ENCODE results near the gene RHAG. TPM values are rescaled to one million over a fixed set of nuclear protein-coding genes. Genes with fewer than 3 reads are reported as not detected.
"Not testable (repeated sequence)": the region's sequence is repeated elsewhere in the genome, so short reads cannot be mapped to it uniquely, and the experiment has no call there.

Gene RHAG
- total RNA-seq, 4 donors from 2014 or later = 0.25 to 0.94 (median 0.27) TPM; not detected in 1

DNA sequence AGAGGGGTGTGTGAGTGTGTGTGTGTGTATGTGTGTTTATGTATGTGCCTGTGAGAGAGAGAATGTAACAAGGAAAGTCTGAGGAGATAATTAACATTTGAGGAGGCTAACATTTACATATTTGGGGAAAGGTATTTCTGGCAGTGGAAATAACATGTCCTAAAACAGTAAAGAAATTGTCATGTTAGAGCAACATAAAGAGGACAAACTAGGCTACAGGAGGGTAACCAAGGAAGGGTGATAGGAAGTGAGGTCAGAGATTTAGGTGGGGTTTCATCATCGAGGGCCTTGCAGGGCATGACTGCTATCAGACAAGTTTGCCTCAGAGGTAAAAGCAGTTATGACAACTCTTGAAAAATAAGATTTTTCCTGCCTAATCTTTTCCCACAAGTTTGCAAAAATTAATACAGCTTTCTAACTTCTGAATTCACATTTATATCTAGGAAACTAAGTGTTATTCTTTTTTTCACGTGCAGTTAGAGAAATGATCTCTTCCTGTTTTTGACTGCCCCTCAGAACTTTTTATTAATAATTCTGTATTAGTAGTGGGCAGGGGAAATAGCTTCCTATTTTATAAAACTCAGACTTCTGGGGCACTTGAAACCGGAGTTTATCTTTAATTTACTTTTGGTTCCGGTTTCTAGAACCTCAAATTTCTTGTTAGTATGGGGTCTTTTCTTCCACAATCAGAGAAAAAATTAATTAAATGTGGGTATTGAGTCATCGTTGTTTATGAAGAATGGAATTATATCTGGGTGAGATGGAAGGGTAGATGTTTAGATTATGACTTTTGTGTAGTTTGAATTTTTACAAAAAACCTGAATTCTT, 30.5 kb upstream of the RHAG start:
- Histone ChIP-seq H3K4me3 (no peak overlapping the region), H3K9me3 (no peaks in the 10 kb centered on the region), H3K27me3 (no peaks in the 10 kb centered on the region), H3K4me1 (no peaks in the 10 kb centered on the region), H3K27ac (no peak overlapping the region), H3K36me3 (no peaks in the 10 kb centered on the region)
- 61 to 69% methylated on average over 5 of the region's 5 CpGs for WGBS, 2 donors (ENCODE audit: low coverage in 1 of 2)
- ATAC-seq = no peak
- no peak for TF ChIP-seq POLR2A (IDR thresholded peaks at IDR 0.05)
- no peak for TF ChIP-seq POLR2AphosphoS5 (IDR thresholded peaks at IDR 0.05)
- no peak for TF ChIP-seq EP300 (IDR thresholded peaks at IDR 0.05)
- no peak for TF ChIP-seq CTCF (IDR thresholded peaks at IDR 0.05)

DNA sequence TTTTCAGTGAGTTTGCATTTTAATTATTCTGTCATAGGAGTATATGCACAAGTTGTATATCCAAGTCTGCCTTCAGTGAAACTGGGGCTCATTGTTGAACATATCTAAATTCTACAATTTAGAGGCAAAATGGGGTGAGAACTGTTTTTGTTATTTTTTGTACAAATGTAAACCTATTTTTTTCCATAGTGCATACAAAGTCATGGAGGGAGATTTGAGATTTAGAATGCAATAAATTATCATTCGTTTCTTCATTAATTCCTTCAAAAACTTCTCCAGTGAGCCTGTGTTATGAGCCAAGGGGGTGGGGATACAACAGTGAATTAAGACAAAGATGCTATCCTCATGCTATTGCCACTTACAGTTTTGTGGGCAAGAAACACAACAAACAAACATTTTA, 29.8 kb upstream of the RHAG start:
- WGBS, 2 donors (ENCODE audit: low coverage in 1 of 2) = 43 to 53% methylated on average over 1 of the region's 1 CpG
- no peaks in the 10 kb centered on the region for H3K9me3 ChIP-seq
- no peak overlapping the region for H3K4me3 ChIP-seq
- H3K4me1 ChIP-seq = no peaks in the 10 kb centered on the region
- no peak overlapping the region for H3K27ac ChIP-seq
- TF ChIP-seq POLR2AphosphoS5 (IDR thresholded peaks at IDR 0.05) = no peak
- no peak for TF ChIP-seq POLR2A (IDR thresholded peaks at IDR 0.05)
- TF ChIP-seq CTCF (IDR thresholded peaks at IDR 0.05) = no peak
- no peak for TF ChIP-seq EP300 (IDR thresholded peaks at IDR 0.05)
- H3K27me3 ChIP-seq = no peaks in the 10 kb centered on the region
- ATAC-seq = no peak
- no peaks in the 10 kb centered on the region for H3K36me3 ChIP-seq

DNA sequence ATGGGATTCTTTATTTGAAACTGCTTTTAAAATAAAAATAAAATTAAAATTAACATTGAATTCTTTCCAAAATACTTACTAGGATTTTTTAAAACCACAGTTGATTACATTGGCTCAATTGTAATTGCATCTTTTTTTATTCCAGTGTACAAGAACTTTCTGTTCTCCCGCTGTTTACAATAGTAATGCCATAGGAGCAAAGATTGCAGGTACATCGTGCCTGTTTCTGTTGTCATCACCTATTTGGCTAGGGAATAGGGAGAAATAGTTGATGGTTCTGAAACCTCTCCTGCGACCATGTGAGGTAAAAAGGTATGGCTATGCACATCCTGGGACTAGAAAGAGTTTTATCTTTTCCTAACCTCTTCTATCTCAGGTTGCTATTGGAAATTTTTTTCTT, 28.2 kb upstream of the RHAG start:
- TF ChIP-seq POLR2A (IDR thresholded peaks at IDR 0.05) = no peak
- TF ChIP-seq CTCF (IDR thresholded peaks at IDR 0.05) = no peak
- no peak for TF ChIP-seq POLR2AphosphoS5 (IDR thresholded peaks at IDR 0.05)
- TF ChIP-seq EP300 (IDR thresholded peaks at IDR 0.05) = no peak
- Histone ChIP-seq H3K27ac (no peak overlapping the region), H3K9me3 (no peaks in the 10 kb centered on the region), H3K4me3 (no peak overlapping the region), H3K27me3 (no peaks in the 10 kb centered on the region), H3K4me1 (no peaks in the 10 kb centered on the region), H3K36me3 (no peaks in the 10 kb centered on the region)
- ATAC-seq = no peak
- WGBS, 2 donors (ENCODE audit: low coverage in 1 of 2) = 62 to 73% methylated on average over 3 of the region's 3 CpGs

DNA sequence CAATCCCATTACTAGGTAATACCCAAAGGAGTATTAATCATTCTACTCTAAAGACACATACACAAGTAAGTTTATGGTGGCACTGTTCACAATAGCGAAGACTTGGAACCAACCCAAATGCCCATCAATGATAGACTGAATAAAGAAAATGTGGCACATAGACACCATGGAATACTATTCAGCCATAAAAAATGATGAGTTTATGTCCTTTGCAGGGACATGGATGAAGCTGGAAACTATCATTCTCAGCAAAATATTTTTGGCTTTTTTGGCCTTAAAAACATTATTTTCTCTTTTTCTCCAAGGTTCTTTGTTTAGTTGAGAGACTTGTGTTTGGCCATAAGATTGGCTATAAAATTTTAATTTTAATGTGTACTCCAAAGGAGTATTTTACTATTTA, 27.4 kb upstream of the RHAG start:
- 100% methylated on average over 1 of the region's 1 CpG; no CpG with 5 or more reads in 1 of the 2 donors for WGBS, 2 donors (ENCODE audit: low coverage in 1 of 2)

DNA sequence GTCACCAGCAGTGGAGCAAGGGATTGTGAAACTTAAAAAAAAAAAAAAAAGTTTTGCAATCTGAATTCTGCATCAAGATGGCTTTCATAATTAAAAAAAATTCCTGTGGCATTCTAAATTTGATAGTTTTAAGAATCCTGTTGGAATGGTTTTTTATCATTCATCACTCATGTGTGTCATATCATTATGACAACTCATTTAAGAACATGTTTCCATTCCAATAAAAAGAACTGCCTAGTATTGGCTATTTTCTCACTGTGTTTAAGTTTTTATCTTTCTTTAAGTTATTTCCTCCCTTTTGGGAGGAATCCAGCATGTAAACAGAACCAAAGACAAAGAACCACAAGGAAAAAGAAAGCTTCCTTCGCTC, 26.2 kb upstream of the RHAG start:
- 16 to 67% methylated on average over 1 of the region's 1 CpG for WGBS, 2 donors (ENCODE audit: low coverage in 1 of 2)
- no peaks in the 10 kb centered on the region for H3K9me3 ChIP-seq
- H3K36me3 ChIP-seq = no peaks in the 10 kb centered on the region
- H3K27ac ChIP-seq = no peak overlapping the region
- H3K27me3 ChIP-seq = no peaks in the 10 kb centered on the region
- no peak overlapping the region for H3K4me3 ChIP-seq
- ATAC-seq = no peak
- TF ChIP-seq CTCF (IDR thresholded peaks at IDR 0.05) (no peak), POLR2A (IDR thresholded peaks at IDR 0.05) (no peak), EP300 (IDR thresholded peaks at IDR 0.05) (no peak), POLR2AphosphoS5 (IDR thresholded peaks at IDR 0.05) (no peak)
- H3K4me1 ChIP-seq = no peaks in the 10 kb centered on the region

More for the DNA sequence above, 27.4 kb upstream of the RHAG start:
- not testable (repeated sequence) for H3K36me3 ChIP-seq, H3K4me3 ChIP-seq, ATAC-seq, H3K4me1 ChIP-seq, H3K27ac ChIP-seq, H3K9me3 ChIP-seq, H3K27me3 ChIP-seq

Data from gastroesophageal sphincter (tissue), 4 donors.